Panc1 (cell line): Measurements from ENCODE around the gene EIF4G3. TPM values are rescaled to one million over a fixed set of nuclear protein-coding genes. Genes with fewer than 3 reads are reported as not detected.

Source experiments
- ATAC-seq: fragments of 200-7000 bp; cut with Tn5 transposase; 2 replicates; pipeline ENCODE4 v1.9.1; 2020; ENCODE audit warnings: mild to moderate bottlenecking, moderate library complexity
- BruUV-seq: library from RNA; stranded (reverse); fragments of 400-500 nt; replicated peaks from 2 replicates; lab custom pipeline; 2021; lab: Mats Ljungman, UMichigan
- CTCF ChIA-PET: fragments of 300-600 bp; sonication (Branson Sonifier 250); formaldehyde crosslinking; loops from one replicate; lab custom pipeline; 2022; ENCODE audit warnings: antibody characterized with exemption; lab: Charles Lee
- POLR2A ChIA-PET: fragments of 300-600 bp; sonication (Branson Sonifier 250); formaldehyde crosslinking; loops from one replicate; lab custom pipeline; 2022; ENCODE audit warnings: antibody characterized with exemption; lab: Charles Lee
- DNase-seq: peaks from one replicate; pipeline ENCODE4 v3.0.0-alpha.2; 2010; ENCODE audit warnings: low read depth, low spot score
- H3K27ac ChIP-seq: 2 replicates; pipeline ENCODE4 v1.5.1; 2011; ENCODE audit warnings: mild to moderate bottlenecking, low read length, inconsistent platforms
- H3K27me3 ChIP-seq: fragments of 200-500 bp; sonication (Bioruptor generic); 2 replicates; pipeline ENCODE4 v1.6.0; 2014; ENCODE audit warnings: low read length, inconsistent platforms; ENCODE audit not compliant: control insufficient read depth, insufficient read depth
- H3K36me3 ChIP-seq: fragments of 200-500 bp; sonication (Bioruptor generic); 2 replicates; pipeline ENCODE4 v1.5.1; 2014; ENCODE audit warnings: inconsistent platforms, mild to moderate bottlenecking, low read length, moderate library complexity; ENCODE audit not compliant: control insufficient read depth, insufficient read depth
- H3K4me1 ChIP-seq: 2 replicates; pipeline ENCODE4 v1.5.1; 2011; ENCODE audit warnings: inconsistent platforms, mild to moderate bottlenecking, low read length, moderate library complexity; ENCODE audit not compliant: control insufficient read depth, insufficient read depth
- H3K4me3 ChIP-seq, 2 experiments: 2 replicates each; pipeline ENCODE4 v1.5.1; 2011 to 2012; ENCODE audit warnings: low read depth in 2 of 2, low read length in 2 of 2, mild to moderate bottlenecking in 2 of 2, inconsistent platforms in 1 of 2, moderate library complexity in 1 of 2
- H3K9me3 ChIP-seq: fragments of 200-500 bp; sonication (Bioruptor generic); 2 replicates; pipeline ENCODE4 v1.5.1; 2014; ENCODE audit warnings: low read depth, mild to moderate bottlenecking, inconsistent platforms, low read length, moderate library complexity; ENCODE audit not compliant: control insufficient read depth, insufficient read depth
- CTCF ChIP-seq: fragments of 450-650 bp; IDR thresholded peaks from 2 replicates; pipeline ENCODE4 v1.5.1; 2017; ENCODE audit warnings: mild to moderate bottlenecking
- POLR2AphosphoS5 ChIP-seq: IDR thresholded peaks from 2 replicates; pipeline ENCODE4 v1.6.1; 2012; ENCODE audit warnings: mild to moderate bottlenecking, low read depth, low read length, moderate library complexity
- REST ChIP-seq, 2 experiments: IDR thresholded peaks; 2 replicates each; pipeline ENCODE4 v1.6.1; 2011 to 2012; ENCODE audit warnings: low read depth in 2 of 2, control low read depth in 1 of 2, low read length in 1 of 2, mild to moderate bottlenecking in 1 of 2, moderate library complexity in 1 of 2; ENCODE audit not compliant: insufficient read depth in 1 of 2
- SIN3A ChIP-seq: IDR thresholded peaks from 2 replicates; pipeline ENCODE4 v1.6.1; 2012; ENCODE audit warnings: low read depth, mild to moderate bottlenecking, low read length, moderate library complexity, borderline replicate concordance; ENCODE audit not compliant: insufficient read depth
- TCF7L2 ChIP-seq: IDR thresholded peaks from 2 replicates; pipeline ENCODE4 v1.6.1; 2011; ENCODE audit warnings: mild to moderate bottlenecking, low read depth, low read length, inconsistent platforms
- in situ Hi-C: cut with HindIII; loops from 2 replicates; pipeline ENCODE4 v1.10.0; 2016; ENCODE audit warnings: low sequenced_read_pairs, low pct_unique_long_range_greater_than_20kb
- intact Hi-C: fragments of 100-400 bp; cut with micrococcal nuclease; formaldehyde crosslinking; loops from one replicate; pipeline ENCODE4 v1.10.0; 2022; ENCODE audit not compliant: unreplicated experiment
- total RNA-seq: library from RNA; stranded (reverse); gene quantifications from one replicate; pipeline ENCODE4 v1.2.1, GENCODE V29; 2021; ENCODE audit not compliant: unreplicated experiment

The EIF4G3 gene
- total RNA-seq, 1 experiment from 2014 or later: 78.6 TPM

GRCh38 chr1:20932437-20932977 lies 244.2 kb downstream of the EIF4G3 start:
- ATAC-seq (no peak), DNase-seq (no peak)
- Histone ChIP-seq H3K9me3 (no peaks in the 10 kb centered on the region), H3K4me3 (no peak overlapping the region), H3K27me3 (no peaks in the 10 kb centered on the region), H3K27ac (no peak overlapping the region), H3K4me1 (no peaks in the 10 kb centered on the region), H3K36me3 (peaks cover 4% of the 10 kb centered on the region; the same call in 1 of the 2 replicates)
- TF ChIP-seq POLR2AphosphoS5: no peak
- no peak for TF ChIP-seq TCF7L2
- no peak for TF ChIP-seq CTCF
- no peak for TF ChIP-seq REST (IDR thresholded peaks at IDR 0.05; ENCODE audit: insufficient read depth in 1 of 2, low read depth in 2 of 2, low read length in 1 of 2)
- TF ChIP-seq SIN3A: no peak
- intact Hi-C loops (no loop called here), in situ Hi-C loops (no loop called here)
- ChIA-PET CTCF (no interaction called here), POLR2A (no interaction called here)
- BruUV-seq: no TSS peak

GRCh38 chr1:20931930-20932436 lies 244.7 kb downstream of the EIF4G3 start:
- TF ChIP-seq POLR2AphosphoS5 (no peak), SIN3A (no peak), REST (IDR thresholded peaks at IDR 0.05; ENCODE audit: insufficient read depth in 1 of 2, low read depth in 2 of 2, low read length in 1 of 2) (no peak), CTCF (no peak), TCF7L2 (no peak)
- Histone ChIP-seq H3K9me3 (no peaks in the 10 kb centered on the region), H3K4me3 (no peak overlapping the region), H3K36me3 (peaks cover 4% of the 10 kb centered on the region; the same call in 1 of the 2 replicates), H3K4me1 (no peaks in the 10 kb centered on the region), H3K27ac (no peak overlapping the region), H3K27me3 (no peaks in the 10 kb centered on the region)
- ChIA-PET POLR2A (interaction anchor here (0.6 kb wide), 1 partner anchor 88 kb away, joined by 3 read pairs; no protein-coding TSS in a partner anchor), CTCF (no interaction called here)
- intact Hi-C loops (no loop called here), in situ Hi-C loops (no loop called here)
- ATAC-seq (no peak), DNase-seq (no peak)
- BruUV-seq: no TSS peak
